Immature natural killer cell (primary cell): ENCODE results near the gene HPSE. TPM values are rescaled to one million over a fixed set of nuclear protein-coding genes. Genes with fewer than 3 reads are reported as not detected.
"Not testable (repeated sequence)": the region's sequence is repeated elsewhere in the genome, so short reads cannot be mapped to it uniquely, and the experiment has no call there.

Experiments
- DNase-seq, 3 donors: peaks; one replicate each; pipeline ENCODE4 v3.0.0; 2022; ENCODE audit warnings: mixed read lengths in 1 of 3
- H3K27ac Mint-ChIP-seq, 6 donors: one replicate each; pipeline ENCODE4 v1.8.0; 2020; ENCODE audit warnings: mixed read lengths in 6 of 6, mild to moderate bottlenecking in 5 of 6, inconsistent platforms in 4 of 6, moderate library complexity in 3 of 6
- H3K27me3 Mint-ChIP-seq, 3 donors: one replicate each; pipeline ENCODE4 v1.8.0; 2020 to 2021; ENCODE audit warnings: low read depth in 3 of 3, mild to moderate bottlenecking in 3 of 3, mixed read lengths in 3 of 3, moderate library complexity in 3 of 3, inconsistent platforms in 1 of 3
- H3K36me3 Mint-ChIP-seq, 3 donors: one replicate each; pipeline ENCODE4 v1.8.0; 2020; ENCODE audit warnings: mixed read lengths in 3 of 3, inconsistent platforms in 2 of 3, mild to moderate bottlenecking in 2 of 3
- H3K4me1 Mint-ChIP-seq, 2 donors: one replicate each; pipeline ENCODE4 v1.8.0; 2020; ENCODE audit warnings: inconsistent platforms in 2 of 2, mild to moderate bottlenecking in 2 of 2, mixed read lengths in 2 of 2, moderate library complexity in 1 of 2
- H3K4me3 Mint-ChIP-seq, 5 donors: one replicate each; pipeline ENCODE4 v1.8.0; 2020; ENCODE audit warnings: mild to moderate bottlenecking in 5 of 5, mixed read lengths in 5 of 5, inconsistent platforms in 3 of 5, moderate library complexity in 3 of 5
- H3K9me3 Mint-ChIP-seq, 6 donors: one replicate each; pipeline ENCODE4 v1.8.0; 2020; ENCODE audit warnings: mild to moderate bottlenecking in 6 of 6, mixed read lengths in 6 of 6, inconsistent platforms in 4 of 6, moderate library complexity in 3 of 6
- polyA plus RNA-seq, 3 donors: library from polyadenylated mRNA; unstranded; fragments of 300-500 nt; fragmentation: Illumina TruSeq; gene quantifications; one replicate each; pipeline ENCODE4 v1.2.3, GENCODE V29; 2021

HPSE gene
- polyA plus RNA-seq, 3 donors from 2014 or later = 1.1 to 2.5 (median 1.3) TPM

- DNase-seq = no peak
- peaks cover 0 to 2% (median 0%) of the 10 kb centered on the region in 3 donors for H3K27me3 Mint-ChIP-seq
- H3K9me3 Mint-ChIP-seq = no peaks in the 10 kb centered on the region
These were observed 23.8 kb upstream of the HPSE start for GRCh38 chr4:83358410-83358809.

DNA sequence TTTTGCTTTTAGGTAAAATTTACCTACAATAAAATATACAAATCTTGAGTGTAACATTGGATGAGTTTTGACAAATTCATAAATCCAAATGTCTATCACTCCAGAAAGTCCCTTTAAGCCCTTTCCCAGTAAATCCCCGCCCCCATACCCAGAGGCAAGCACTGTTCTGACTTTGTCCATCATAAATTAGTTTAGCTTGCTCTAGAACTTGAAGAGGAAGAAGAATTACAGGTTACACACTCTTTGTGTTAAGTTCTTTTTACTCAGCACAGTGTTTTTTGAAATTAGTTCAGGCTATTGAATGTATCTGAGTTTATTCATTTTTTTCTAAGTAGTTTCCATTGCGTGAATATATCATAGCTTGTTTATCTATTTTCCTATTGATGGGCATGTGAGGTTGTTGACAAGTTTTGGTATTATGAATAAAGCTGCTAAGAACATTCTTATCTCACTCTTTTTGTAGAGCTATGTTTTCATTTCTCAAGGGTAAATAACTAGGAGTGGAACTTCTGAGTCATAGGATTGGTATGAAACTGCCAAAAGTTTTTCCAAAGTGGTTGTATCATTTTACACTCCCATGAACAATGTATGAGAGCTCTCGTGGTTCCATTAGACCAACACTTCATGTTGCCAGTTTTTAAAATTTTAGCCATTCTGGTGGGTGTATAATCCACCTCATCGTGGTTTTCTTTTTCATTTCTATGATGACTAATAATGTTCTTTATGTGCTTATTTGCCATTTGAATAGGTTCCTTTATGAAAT, 22.4 kb upstream of the HPSE start:
- Mint-ChIP-seq H3K9me3 (no peaks in the 10 kb centered on the region), H3K27me3 (peaks cover 0 to 2% (median 0%) of the 10 kb centered on the region in 3 donors), H3K36me3 (no peaks in the 10 kb centered on the region), H3K4me3 (no peak overlapping the region), H3K4me1 (peaks cover 0 to 3% of the 10 kb centered on the region in 2 donors), H3K27ac (no peak overlapping the region)
- no peak for DNase-seq

More at GRCh38 chr4:83358410-83358809, 23.8 kb upstream of the HPSE start:
- Mint-ChIP-seq H3K27ac (no peak overlapping the region), H3K4me3 (no peak overlapping the region), H3K4me1 (peaks cover 0 to 3% of the 10 kb centered on the region in 2 donors), H3K36me3 (no peaks in the 10 kb centered on the region)

- H3K9me3 Mint-ChIP-seq = no peaks in the 10 kb centered on the region
- no peak overlapping the region for H3K27ac Mint-ChIP-seq
- H3K27me3 Mint-ChIP-seq = peaks cover 0 to 2% (median 0%) of the 10 kb centered on the region in 3 donors
- no peak for DNase-seq
- peaks cover 14 to 19% of the 10 kb centered on the region in 2 donors for H3K4me1 Mint-ChIP-seq
- no peaks in the 10 kb centered on the region for H3K36me3 Mint-ChIP-seq
- H3K4me3 Mint-ChIP-seq = no peak overlapping the region
These were observed 18.9 kb upstream of the HPSE start for GRCh38 chr4:83353516-83353915.

GRCh38 chr4:83348074-83348473, 13.4 kb upstream of the HPSE start:
- H3K4me1 Mint-ChIP-seq = peaks cover 15 to 16% of the 10 kb centered on the region in 2 donors
- peaks cover 2 to 16% (median 6%) of the 10 kb centered on the region in 3 donors for H3K27me3 Mint-ChIP-seq
- H3K4me3 Mint-ChIP-seq = no peak overlapping the region
- DNase-seq = no peak
- H3K9me3 Mint-ChIP-seq = peaks cover 0 to 6% (median 2%) of the 10 kb centered on the region in 6 donors
- H3K27ac Mint-ChIP-seq = no peak overlapping the region
- peaks cover 5 to 10% (median 5%) of the 10 kb centered on the region in 3 donors for H3K36me3 Mint-ChIP-seq

DNA sequence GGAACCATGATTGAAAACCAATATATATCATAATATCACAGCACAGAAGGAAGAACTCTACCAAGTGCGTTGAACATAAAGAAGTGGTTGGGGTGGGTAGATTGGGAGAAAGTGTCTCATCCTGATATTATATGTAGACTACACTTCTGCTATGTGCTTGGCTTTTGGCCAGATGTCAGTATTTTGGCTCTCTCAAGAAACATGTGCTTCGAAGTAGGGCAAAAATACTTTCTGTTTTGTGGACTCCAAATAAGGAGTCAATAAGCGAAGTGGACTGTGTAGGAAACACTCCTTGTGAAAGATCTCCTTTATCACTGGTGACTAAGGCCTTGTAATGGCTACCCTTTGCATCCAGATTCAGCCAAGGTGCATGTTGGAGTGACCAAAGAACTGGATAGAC, 7.8 kb upstream of the HPSE start:
- Mint-ChIP-seq H3K4me1 (peaks cover 21 to 25% of the 10 kb centered on the region in 2 donors), H3K36me3 (peaks cover 3 to 12% (median 7%) of the 10 kb centered on the region in 3 donors), H3K27ac (no peak overlapping the region), H3K27me3 (peaks cover 8 to 24% (median 16%) of the 10 kb centered on the region in 3 donors), H3K9me3 (peaks cover 4 to 13% (median 6%) of the 10 kb centered on the region in 6 donors), H3K4me3 (no peak overlapping the region)
- no peak for DNase-seq

DNA sequence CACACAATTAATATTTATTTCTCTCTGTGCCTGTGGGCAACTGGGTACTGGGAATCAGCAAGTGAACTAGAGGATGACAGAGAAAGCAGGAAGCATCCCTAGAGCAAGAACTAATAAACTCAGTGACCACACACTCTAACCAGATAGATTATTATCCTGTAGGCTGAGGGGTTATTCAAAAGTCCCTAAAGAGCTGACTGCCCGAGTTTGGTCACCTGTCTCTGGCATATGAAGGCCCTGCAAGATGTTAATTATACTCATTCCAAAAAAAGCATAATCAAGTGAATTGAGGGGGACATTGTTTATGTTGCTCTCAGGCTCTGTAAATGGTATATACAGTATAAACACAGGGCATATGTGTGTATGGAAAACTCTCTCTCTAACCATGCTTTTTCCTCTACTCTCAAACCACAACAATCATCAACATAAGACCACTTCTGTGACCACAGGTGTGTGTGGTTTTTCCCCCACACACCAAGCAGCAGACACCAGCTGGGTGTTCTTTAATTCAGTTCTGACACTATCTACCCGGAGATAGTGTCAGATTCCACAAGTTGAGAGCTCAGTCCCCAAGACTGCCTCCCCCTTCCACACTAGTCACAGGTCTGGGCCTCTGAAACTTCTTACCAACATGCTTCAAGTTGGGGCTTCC, 6.2 kb upstream of the HPSE start:
- H3K36me3 Mint-ChIP-seq = peaks cover 0 to 5% (median 4%) of the 10 kb centered on the region in 3 donors
- peaks cover 10 to 26% (median 20%) of the 10 kb centered on the region in 3 donors for H3K27me3 Mint-ChIP-seq
- DNase-seq = peak; percentile 72 to 75 (median 73)
- H3K4me1 Mint-ChIP-seq = peaks cover 23 to 28% of the 10 kb centered on the region in 2 donors
- H3K27ac Mint-ChIP-seq = peak overlapping the region in 5 of 6 donors; percentile 17 to 72 (median 55)
- peak overlapping the region; percentile 25 to 72 (median 48) for H3K4me3 Mint-ChIP-seq
- peaks cover 4 to 14% (median 6%) of the 10 kb centered on the region in 6 donors for H3K9me3 Mint-ChIP-seq

GRCh38 chr4:83339573-83339972, 4.9 kb upstream of the HPSE start:
- no peak overlapping the region for H3K27ac Mint-ChIP-seq
- peaks cover 33 to 38% of the 10 kb centered on the region in 2 donors for H3K4me1 Mint-ChIP-seq
- peaks cover 4 to 14% (median 6%) of the 10 kb centered on the region in 6 donors for H3K9me3 Mint-ChIP-seq
- no peak for DNase-seq
- H3K36me3 Mint-ChIP-seq = peaks cover 0 to 5% (median 4%) of the 10 kb centered on the region in 3 donors
- peak overlapping the region in 1 of 5 donors; percentile 21 for H3K4me3 Mint-ChIP-seq
- peaks cover 10 to 22% (median 20%) of the 10 kb centered on the region in 3 donors for H3K27me3 Mint-ChIP-seq

DNA sequence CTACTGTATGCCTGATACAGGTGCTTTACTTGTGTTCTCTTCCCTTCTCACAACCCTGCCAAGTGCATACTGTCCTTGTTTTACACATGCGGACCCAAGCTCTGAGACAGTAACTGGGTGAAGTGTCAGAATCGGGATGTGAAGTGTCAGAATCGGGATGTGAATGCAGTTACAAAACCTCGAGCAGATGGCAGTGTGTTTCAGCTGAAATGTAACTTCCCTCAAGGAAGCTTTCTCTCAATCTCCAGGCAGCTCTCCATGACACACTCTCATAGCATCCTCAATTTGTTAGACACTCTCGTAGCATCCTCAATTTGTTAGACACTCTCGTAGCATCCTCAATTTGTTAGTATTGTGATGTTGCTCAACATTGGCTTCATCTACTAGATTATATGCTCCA, 1.1 kb upstream of the HPSE start:
- Mint-ChIP-seq H3K27me3 (peaks cover 4 to 18% (median 12%) of the 10 kb centered on the region in 3 donors), H3K27ac (peak overlapping the region in 2 of 6 donors; percentile 39 to 86), H3K4me1 (peaks cover 23 to 30% of the 10 kb centered on the region in 2 donors), H3K9me3 (peaks cover 4 to 14% (median 6%) of the 10 kb centered on the region in 6 donors), H3K4me3 (peak overlapping the region; percentile 88 to 93 (median 92)), H3K36me3 (peaks cover 0 to 5% (median 4%) of the 10 kb centered on the region in 3 donors)
- DNase-seq = no peak

DNA sequence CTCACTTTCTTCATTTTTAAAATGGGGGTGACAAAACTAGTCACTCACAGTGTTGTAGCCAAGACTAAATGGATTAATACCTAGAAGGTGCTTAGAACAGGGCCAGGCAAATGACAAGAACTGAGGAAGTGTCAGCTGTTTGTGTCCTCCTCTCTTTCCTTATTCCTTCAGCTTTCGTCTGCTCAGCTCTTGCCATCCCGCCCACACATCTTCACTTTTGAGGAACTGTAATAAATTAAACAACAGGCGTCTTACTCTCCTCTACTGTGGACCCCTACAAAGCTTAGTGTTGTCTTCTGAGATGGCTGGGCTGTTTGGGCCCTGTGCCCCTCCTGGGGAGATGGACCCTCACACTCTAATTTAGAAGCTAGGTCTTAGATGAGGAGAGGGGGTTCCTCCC, 2.7 kb downstream of the HPSE start:
- H3K27me3 Mint-ChIP-seq = peaks cover 0 to 7% (median 3%) of the 10 kb centered on the region in 3 donors
- peaks cover 0 to under 1% (median 0%) of the 10 kb centered on the region in 6 donors for H3K9me3 Mint-ChIP-seq
- no peaks in the 10 kb centered on the region for H3K36me3 Mint-ChIP-seq
- H3K4me1 Mint-ChIP-seq = peaks cover 18 to 25% of the 10 kb centered on the region in 2 donors
- DNase-seq = no peak
- no peak overlapping the region for H3K27ac Mint-ChIP-seq
- no peak overlapping the region for H3K4me3 Mint-ChIP-seq

DNA sequence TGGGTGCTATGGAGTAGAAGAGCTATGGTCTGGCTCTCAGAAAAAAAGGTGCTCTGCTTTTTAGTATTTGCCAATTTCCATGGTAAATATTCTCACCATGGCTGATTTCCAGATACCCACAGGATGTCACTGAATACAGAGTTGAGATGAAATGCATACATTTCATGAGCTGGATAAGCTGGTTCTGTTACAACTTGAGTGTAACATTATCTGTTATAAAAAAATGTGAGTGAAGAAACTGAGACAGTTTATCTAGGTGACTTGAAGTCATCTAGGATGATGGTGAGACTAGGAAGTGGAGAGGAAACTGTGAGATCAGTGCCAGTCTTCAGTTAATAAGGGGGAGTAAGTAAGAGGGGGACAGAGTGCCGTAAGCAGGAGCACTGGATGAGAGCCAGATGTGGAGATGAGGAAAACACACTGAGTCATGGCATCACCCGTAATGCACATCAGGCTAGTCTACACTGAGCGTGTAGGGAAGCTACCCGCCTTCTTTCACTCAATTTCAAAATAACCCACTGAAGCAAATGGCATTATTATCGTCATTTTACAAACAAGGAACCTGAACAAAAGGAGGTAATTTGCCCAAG, 5.0 kb downstream of the HPSE start:
- Mint-ChIP-seq H3K4me1 (peaks cover 7 to 13% of the 10 kb centered on the region in 2 donors), H3K27ac (no peak overlapping the region), H3K27me3 (peaks cover 0 to 3% (median 2%) of the 10 kb centered on the region in 3 donors), H3K36me3 (no peaks in the 10 kb centered on the region), H3K9me3 (no peaks in the 10 kb centered on the region), H3K4me3 (no peak overlapping the region)
- DNase-seq = no peak

GRCh38 chr4:83328521-83329187, 6.0 kb downstream of the HPSE start:
- no peak overlapping the region for H3K4me3 Mint-ChIP-seq

DNA sequence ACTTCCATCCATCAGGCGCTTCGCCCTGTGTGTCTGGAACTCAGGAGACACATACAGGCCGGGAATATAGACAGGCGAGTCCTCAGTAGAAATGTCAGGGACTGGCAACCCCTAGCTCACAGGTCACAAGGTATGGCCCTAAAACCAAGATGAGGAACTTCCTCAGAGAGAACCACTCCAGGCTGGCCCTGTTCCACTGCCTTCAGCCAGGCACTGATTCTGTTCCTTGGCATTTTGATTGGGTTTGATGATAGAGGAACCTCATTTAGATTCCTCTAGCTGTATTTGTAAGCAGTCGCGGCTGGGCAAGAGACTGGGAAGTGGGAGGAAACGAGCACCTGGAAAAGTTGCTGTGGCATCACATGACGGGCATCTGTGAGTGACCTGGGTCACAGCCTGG, 8.1 kb downstream of the HPSE start:
- no peak overlapping the region for H3K27ac Mint-ChIP-seq
- no peaks in the 10 kb centered on the region for H3K4me1 Mint-ChIP-seq

More at GRCh38 chr4:83328521-83329187, 6.0 kb downstream of the HPSE start:
- Mint-ChIP-seq H3K9me3 (no peaks in the 10 kb centered on the region), H3K4me1 (peaks cover 0 to 3% of the 10 kb centered on the region in 2 donors), H3K27me3 (peaks cover 0 to 2% (median 0%) of the 10 kb centered on the region in 3 donors), H3K36me3 (no peaks in the 10 kb centered on the region), H3K27ac (no peak overlapping the region)
- no peak for DNase-seq

DNA sequence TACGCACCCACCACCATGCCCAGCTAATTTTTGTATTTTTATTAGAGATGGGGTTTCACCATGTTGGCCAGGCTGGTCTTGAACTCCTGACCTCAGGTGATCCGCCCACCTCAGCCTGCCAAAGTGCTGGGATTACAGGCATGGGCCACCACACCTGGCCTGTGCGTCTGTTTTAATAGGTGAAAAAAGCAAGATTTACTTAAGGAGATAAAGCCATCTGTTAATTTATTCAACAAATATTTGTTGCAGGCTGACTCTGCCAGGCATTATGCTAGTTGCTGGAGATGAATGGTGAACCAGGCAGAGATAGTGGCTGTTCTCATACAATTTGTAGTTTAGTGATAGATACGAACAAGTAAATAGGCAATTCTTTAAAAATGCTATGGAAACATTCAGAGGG, 9.3 kb downstream of the HPSE start:
- H3K4me3 Mint-ChIP-seq, DNase-seq, H3K27ac Mint-ChIP-seq, H3K9me3 Mint-ChIP-seq, H3K36me3 Mint-ChIP-seq, H3K4me1 Mint-ChIP-seq, H3K27me3 Mint-ChIP-seq: not testable (repeated sequence)

More for the DNA sequence above, 8.1 kb downstream of the HPSE start:
- Mint-ChIP-seq H3K4me3 (no peak overlapping the region), H3K27me3 (peaks cover 0 to 3% (median 2%) of the 10 kb centered on the region in 3 donors), H3K36me3 (peaks cover 0 to 7% (median 4%) of the 10 kb centered on the region in 3 donors), H3K9me3 (no peaks in the 10 kb centered on the region)
- DNase-seq = no peak
